Keratinocyte (primary cell): ENCODE measurements around the gene SHISA8. TPM values are rescaled to one million over a fixed set of nuclear protein-coding genes. Genes with fewer than 3 reads are reported as not detected.

Experiments used
- DNase-seq: peaks from one replicate; pipeline ENCODE4 v3.0.0-alpha.2; 2011; ENCODE audit warnings: low read depth, missing footprints, low spot score
- FAIRE-seq: peaks from 2 replicates; lab custom pipeline; 2011; peaks lifted over from hg19 to GRCh38; lab: Jason Lieb, UNC
- H2AFZ ChIP-seq: 2 replicates; pipeline ENCODE4 v1.6.0; 2012; ENCODE audit warnings: low read length, control low read depth, inconsistent platforms; ENCODE audit not compliant: control insufficient read depth
- H3K27ac ChIP-seq: 2 replicates; pipeline ENCODE4 v1.5.1; 2011; ENCODE audit warnings: low read length; ENCODE audit not compliant: control insufficient read depth, insufficient read depth
- H3K27me3 ChIP-seq: 3 replicates; pipeline ENCODE4 v1.6.0; 2011; ENCODE audit warnings: low read length; ENCODE audit not compliant: control insufficient read depth, insufficient read depth; ENCODE audit errors: extremely low read depth
- H3K36me3 ChIP-seq, 2 experiments: 2 replicates in 1 of 2; 3 replicates in 1 of 2; pipeline ENCODE4 v1.5.1; 2011; ENCODE audit warnings: low read length in 2 of 2, mild to moderate bottlenecking in 1 of 2; ENCODE audit not compliant: control insufficient read depth in 2 of 2, insufficient read depth in 2 of 2; ENCODE audit errors: extremely low read depth in 1 of 2
- H3K4me1 ChIP-seq: 3 replicates; pipeline ENCODE4 v1.5.1; 2011; ENCODE audit warnings: low read length; ENCODE audit not compliant: control insufficient read depth, insufficient read depth; ENCODE audit errors: extremely low read depth
- H3K4me2 ChIP-seq: 3 replicates; pipeline ENCODE4 v1.6.0; 2011; ENCODE audit warnings: low read depth, low read length; ENCODE audit not compliant: control insufficient read depth, insufficient read depth; ENCODE audit errors: extremely low read depth
- H3K4me3 ChIP-seq, 3 experiments: fragments of 200-600 bp in 1 of 3; sonication (generic) in 1 of 3; 2 replicates in 2 of 3; 3 replicates in 1 of 3; pipeline ENCODE4 v1.5.1; 2011 to 2016; ENCODE audit warnings: low read length in 3 of 3, mild to moderate bottlenecking in 3 of 3, control low read depth in 2 of 3, inconsistent platforms in 1 of 3, low read depth in 1 of 3, mixed read lengths in 1 of 3, mixed run types in 1 of 3, moderate library complexity in 1 of 3; ENCODE audit not compliant: control insufficient read depth in 2 of 3, insufficient read depth in 2 of 3; ENCODE audit errors: extremely low read depth in 1 of 3
- H3K79me2 ChIP-seq: 2 replicates; pipeline ENCODE4 v1.6.0; 2012; ENCODE audit warnings: low read length; ENCODE audit not compliant: control insufficient read depth, insufficient read depth
- H3K9ac ChIP-seq: 3 replicates; pipeline ENCODE4 v1.6.0; 2011; ENCODE audit warnings: low read length; ENCODE audit not compliant: control insufficient read depth, insufficient read depth; ENCODE audit errors: extremely low read depth
- H3K9me1 ChIP-seq: 3 replicates; pipeline ENCODE4 v1.6.0; 2011; ENCODE audit warnings: low read length; ENCODE audit not compliant: control insufficient read depth, insufficient read depth; ENCODE audit errors: extremely low read depth
- H3K9me3 ChIP-seq: 2 replicates; pipeline ENCODE4 v1.5.1; 2012; ENCODE audit warnings: low read depth, low read length; ENCODE audit not compliant: control insufficient read depth
- H4K20me1 ChIP-seq: 3 replicates; pipeline ENCODE4 v1.6.0; 2011; ENCODE audit warnings: low read length; ENCODE audit not compliant: control insufficient read depth, insufficient read depth; ENCODE audit errors: extremely low read depth
- CTCF ChIP-seq, 3 experiments: IDR thresholded peaks in 1 of 3; conservative IDR thresholded peaks in 1 of 3; optimal IDR thresholded peaks in 1 of 3; 2 replicates in 2 of 3; 3 replicates in 1 of 3; pipeline versions ENCODE3 to v1.5.1; 2011; ENCODE audit warnings: low read length in 3 of 3, mild to moderate bottlenecking in 3 of 3, moderate library complexity in 2 of 3, control low read depth in 1 of 3, inconsistent platforms in 1 of 3; ENCODE audit not compliant: insufficient read depth in 2 of 3; ENCODE audit errors: extremely low read depth in 1 of 3
- EZH2 ChIP-seq: IDR thresholded peaks from one replicate; pipeline ENCODE4 v1.6.1; 2012; ENCODE audit warnings: inconsistent platforms, mild to moderate bottlenecking, low read length, moderate library complexity
- dilution Hi-C: fragments of 300-500 bp; cut with MboI; formaldehyde crosslinking; loops from one replicate; pipeline ENCODE4 v1.7.0; 2020; ENCODE audit warnings: low sequenced_read_pairs; ENCODE audit not compliant: extremely low pct_ligation_motif_present
- polyA plus RNA-seq, 5 experiments: library from polyadenylated mRNA; depleted of rRNA in 3 of 5; stranded (reverse) in 3 of 5; stranded (forward) in 1 of 5; unstranded in 1 of 5; fragments of >200 nt; gene quantifications; 1 replicate in 1 of 5; 2 replicates in 3 of 5; 3 replicates in 1 of 5; pipeline versions ENCODE4 v1.2.1 to v1.2.3, GENCODE V29; 2011 to 2012; ENCODE audit warnings: missing spikeins in 2 of 5, low read depth in 1 of 5, low replicate concordance in 1 of 5

SHISA8 gene
- polyA plus RNA-seq, 1 donor (not counting 4 experiments of a cell fraction or from before 2014, with no cell fraction given): not detected

DNA sequence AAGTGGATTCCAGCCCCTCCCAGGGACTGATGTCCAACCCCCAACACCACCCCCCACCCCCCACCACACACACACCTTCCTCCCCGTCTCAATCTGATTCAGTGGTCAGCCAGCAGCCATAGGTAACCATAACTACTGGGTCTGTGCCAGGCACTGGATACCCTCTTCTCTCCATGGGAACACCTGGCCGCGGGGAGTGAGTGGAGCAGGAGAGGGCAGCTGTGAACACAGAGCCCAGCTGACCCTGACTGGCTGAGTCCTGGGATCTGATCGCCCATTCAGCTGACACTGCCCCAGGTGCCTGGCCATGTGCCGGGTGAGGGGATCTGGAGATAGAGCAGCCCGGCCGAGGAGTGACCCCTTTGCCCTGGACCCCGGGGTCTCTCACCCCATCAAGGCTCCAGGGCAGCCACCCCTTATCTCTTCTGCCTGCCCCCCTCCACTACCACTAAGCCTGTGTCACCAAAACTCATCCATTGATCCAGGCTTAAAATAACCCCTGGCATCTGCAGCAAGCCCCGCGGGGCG is 2.6 kb upstream of the SHISA8 start:
- Histone ChIP-seq H3K36me3 (no peaks in the 10 kb centered on the region), H3K9me1 (no peaks in the 10 kb centered on the region), H3K9ac (no peak overlapping the region), H3K4me3 (no peak overlapping the region), H3K9me3 (no peaks in the 10 kb centered on the region), H3K4me1 (peaks cover 15% of the 10 kb centered on the region), H3K27ac (no peak overlapping the region), H2AFZ (no peak overlapping the region), H3K4me2 (no peak overlapping the region), H4K20me1 (peaks cover 5% of the 10 kb centered on the region), H3K79me2 (no peaks in the 10 kb centered on the region), H3K27me3 (peaks cover 53% of the 10 kb centered on the region)
- dilution Hi-C loops: no loop called here
- no peak for FAIRE-seq
- TF ChIP-seq EZH2 (no peak), CTCF (optimal IDR thresholded peaks at IDR 0.05 in 1 of 3, IDR thresholded peaks at IDR 0.05 in 1 of 3, conservative IDR thresholded peaks at IDR 0.05 in 1 of 3; ENCODE audit: extremely low read depth in 1 of 3, insufficient read depth in 2 of 3, low read length in 3 of 3) (no peak)
- no peak for DNase-seq

DNA sequence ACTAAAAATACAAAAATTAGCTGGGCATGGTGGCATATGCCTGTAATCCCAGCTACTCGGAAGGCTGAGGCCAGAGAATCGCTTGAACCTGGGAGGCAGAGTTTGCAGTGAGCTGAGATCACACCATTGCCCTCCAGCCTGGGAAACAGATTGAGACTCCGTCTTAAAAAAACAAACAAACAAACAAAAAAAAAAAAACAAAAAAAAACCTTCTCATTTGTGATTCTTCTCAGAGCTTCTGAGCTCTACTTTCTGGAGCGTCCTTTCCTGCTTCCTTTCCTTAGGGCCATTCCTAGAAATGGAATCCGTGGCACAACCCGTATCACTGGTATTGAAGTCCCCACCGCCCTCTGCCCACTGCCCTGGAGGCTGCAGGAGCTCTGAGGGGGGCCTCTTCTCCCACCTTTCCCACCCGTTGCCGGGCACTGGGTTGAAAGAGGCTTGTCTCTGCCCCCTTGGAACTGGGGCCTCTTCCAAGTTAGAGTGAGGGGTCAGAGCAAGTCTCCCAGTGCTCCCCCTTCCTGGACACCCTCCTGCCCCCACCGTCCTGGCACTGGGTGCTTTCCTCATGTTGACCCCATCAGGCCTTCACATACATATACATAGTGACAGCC is 2.0 kb upstream of the SHISA8 start:
- H3K9me3 ChIP-seq: no peaks in the 10 kb centered on the region
- DNase-seq (no peak), FAIRE-seq (no peak)
- no peak overlapping the region for H3K4me3 ChIP-seq
- no peaks in the 10 kb centered on the region for H3K36me3 ChIP-seq
- peaks cover 15% of the 10 kb centered on the region for H3K4me1 ChIP-seq
- H4K20me1 ChIP-seq: peaks cover 5% of the 10 kb centered on the region
- no peak overlapping the region for H3K9ac ChIP-seq
- dilution Hi-C loops: no loop called here
- peaks cover 59% of the 10 kb centered on the region for H3K27me3 ChIP-seq
- no peaks in the 10 kb centered on the region for H3K79me2 ChIP-seq
- TF ChIP-seq CTCF (optimal IDR thresholded peaks at IDR 0.05 in 1 of 3, IDR thresholded peaks at IDR 0.05 in 1 of 3, conservative IDR thresholded peaks at IDR 0.05 in 1 of 3; ENCODE audit: extremely low read depth in 1 of 3, insufficient read depth in 2 of 3, low read length in 3 of 3) (no peak), EZH2 (no peak)
- no peak overlapping the region for H2AFZ ChIP-seq
- H3K9me1 ChIP-seq: no peaks in the 10 kb centered on the region
- H3K27ac ChIP-seq: no peak overlapping the region
- no peak overlapping the region for H3K4me2 ChIP-seq
